OCI-LY7 (cell line): ENCODE measurements around the gene CPA2. TPM values are rescaled to one million over a fixed set of nuclear protein-coding genes. Genes with fewer than 3 reads are reported as not detected.

Source experiments
- BruUV-seq: library from RNA; stranded (reverse); fragments of 400-500 nt; replicated peaks from 2 replicates; lab custom pipeline; 2021; lab: Mats Ljungman, UMichigan
- CTCF ChIA-PET: fragments of 300-600 bp; sonication (Branson Sonifier 250); formaldehyde crosslinking; loops from one replicate; lab custom pipeline; 2022; ENCODE audit warnings: antibody characterized with exemption; ENCODE audit not compliant: unreplicated experiment; lab: Charles Lee
- POLR2A ChIA-PET: fragments of 300-600 bp; sonication (Branson Sonifier 250); formaldehyde crosslinking; loops from one replicate; lab custom pipeline; 2022; ENCODE audit warnings: antibody characterized with exemption; lab: Charles Lee
- DNase-seq: peaks from one replicate; pipeline ENCODE4 v3.0.0-alpha.2; 2015; ENCODE audit warnings: low spot score
- H2AFZ ChIP-seq: fragments of 200-600 bp; sonication (generic), shearing (Covaris generic); 2 replicates; pipeline ENCODE4 v1.6.1; 2014; ENCODE audit warnings: mild to moderate bottlenecking, antibody characterized with exemption, low read length, moderate library complexity
- H3K27ac ChIP-seq: fragments of 200-600 bp; sonication (generic); 2 replicates; pipeline ENCODE4 v1.5.1; 2014; ENCODE audit warnings: mixed run types, low read depth, mild to moderate bottlenecking, moderate library complexity, low read length, inconsistent platforms; ENCODE audit not compliant: poor library complexity, severe bottlenecking
- H3K36me3 ChIP-seq: fragments of 200-600 bp; sonication (generic); 2 replicates; pipeline ENCODE4 v1.6.1; 2014; ENCODE audit warnings: mild to moderate bottlenecking, antibody characterized with exemption, low read length, moderate library complexity, mixed read lengths; ENCODE audit not compliant: insufficient read depth
- H3K4me1 ChIP-seq: fragments of 200-600 bp; sonication (generic); 2 replicates; pipeline ENCODE4 v1.5.1; 2014; ENCODE audit warnings: mild to moderate bottlenecking, low read length; ENCODE audit not compliant: insufficient read depth, poor library complexity, severe bottlenecking
- H3K4me2 ChIP-seq: fragments of 200-600 bp; sonication (generic); 2 replicates; pipeline ENCODE4 v1.6.1; 2014; ENCODE audit warnings: mild to moderate bottlenecking, low read length
- H3K4me3 ChIP-seq: fragments of 200-600 bp; sonication (generic); 2 replicates; pipeline ENCODE4 v1.5.1; 2014; ENCODE audit warnings: mild to moderate bottlenecking, low read depth, low read length; ENCODE audit not compliant: poor library complexity, severe bottlenecking
- H3K79me2 ChIP-seq: fragments of 200-600 bp; sonication (generic); 2 replicates; pipeline ENCODE4 v1.6.1; 2016; ENCODE audit warnings: low read depth, mild to moderate bottlenecking, low read length, moderate library complexity, mixed read lengths; ENCODE audit not compliant: insufficient read depth
- H3K9me2 ChIP-seq: fragments of 200-600 bp; sonication (generic); 2 replicates; pipeline ENCODE4 v1.6.1; 2016; ENCODE audit warnings: mild to moderate bottlenecking, low read length, mixed read lengths; ENCODE audit not compliant: insufficient read depth
- H3K9me3 ChIP-seq: fragments of 200-600 bp; sonication (generic); 2 replicates; pipeline ENCODE4 v1.6.1; 2014; ENCODE audit warnings: mild to moderate bottlenecking, mixed run types, low read length, mixed read lengths
- H4K20me1 ChIP-seq: fragments of 200-600 bp; sonication (generic); 2 replicates; pipeline ENCODE4 v1.6.1; 2014; ENCODE audit warnings: mild to moderate bottlenecking, antibody characterized with exemption, low read length, moderate library complexity, mixed read lengths; ENCODE audit not compliant: insufficient read depth
- EZH2phosphoT487 ChIP-seq: fragments of 200-600 bp; sonication (generic); IDR thresholded peaks from 2 replicates; pipeline ENCODE4 v1.6.1; 2018; ENCODE audit warnings: low read depth, borderline replicate concordance, mild to moderate bottlenecking, mixed run types, antibody characterized with exemption, low read length, moderate library complexity, mixed read lengths
- intact Hi-C: fragments of 100-400 bp; cut with micrococcal nuclease; formaldehyde crosslinking; loops from one replicate; pipeline ENCODE4 v1.10.0; 2022; ENCODE audit not compliant: unreplicated experiment
- total RNA-seq, 2 experiments: library from RNA; depleted of rRNA in 1 of 2; stranded (reverse); fragments of >200 nt in 1 of 2; shearing (Covaris generic) in 1 of 2; gene quantifications; 2 replicates each; pipeline ENCODE4 v1.2.3, GENCODE V29; 2014 to 2022
- TF ChIP-seq, protein P1 (sequence below): fragments of 200-600 bp; sonication (generic); conservative IDR thresholded peaks from 2 replicates; pipeline ENCODE4 v1.5.1; 2014; ENCODE audit warnings: mild to moderate bottlenecking, antibody characterized with exemption, low read length, moderate library complexity, mixed read lengths

The CPA2 gene
- total RNA-seq, 2 experiments from 2014 or later: not detected

DNA sequence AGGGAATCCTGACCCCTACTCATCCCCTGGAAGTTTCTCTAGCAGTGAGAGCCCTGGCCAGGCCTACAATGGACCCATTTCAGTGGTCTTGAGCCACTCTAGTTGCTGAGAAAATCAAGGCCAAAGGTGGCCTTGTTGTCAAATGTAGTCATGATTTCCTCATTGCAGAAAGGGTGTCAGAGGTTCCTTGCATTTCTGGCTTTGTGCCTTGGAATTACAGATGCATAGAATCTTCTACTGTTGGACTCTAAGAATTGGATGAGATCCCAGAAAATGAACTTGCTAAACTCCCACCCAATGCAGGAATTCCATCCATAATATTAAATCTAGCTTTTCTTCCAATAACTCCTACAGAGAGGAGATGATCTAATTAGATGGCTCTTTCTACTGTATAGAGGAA, 12.2 kb downstream of the CPA2 start:
- Histone ChIP-seq H3K4me2 (no peak overlapping the region), H3K4me3 (no peak overlapping the region), H2AFZ (no peak overlapping the region), H3K36me3 (no peaks in the 10 kb centered on the region), H3K9me2 (no peaks in the 10 kb centered on the region), H3K27ac (no peak overlapping the region), H4K20me1 (no peaks in the 10 kb centered on the region), H3K79me2 (no peaks in the 10 kb centered on the region), H3K4me1 (no peaks in the 10 kb centered on the region), H3K9me3 (no peaks in the 10 kb centered on the region)
- DNase-seq: no peak
- CTCF ChIA-PET: no interaction called here
- TF ChIP-seq EZH2phosphoT487: no peak
- intact Hi-C loops: no loop called here
- BruUV-seq: no TSS peak
- POLR2A ChIA-PET: interaction anchor here (0.7 kb wide), 1 partner anchor 528 kb away, joined by 3 read pairs; no protein-coding TSS in a partner anchor

GRCh38 chr7:130279286-130279685, 12.6 kb downstream of the CPA2 start:
- CTCF ChIA-PET: no interaction called here
- Histone ChIP-seq H3K9me2 (no peaks in the 10 kb centered on the region), H3K36me3 (no peaks in the 10 kb centered on the region), H4K20me1 (no peaks in the 10 kb centered on the region), H3K27ac (no peak overlapping the region), H3K4me2 (no peak overlapping the region), H3K9me3 (no peaks in the 10 kb centered on the region), H3K4me1 (no peaks in the 10 kb centered on the region), H3K79me2 (no peaks in the 10 kb centered on the region), H3K4me3 (no peak overlapping the region), H2AFZ (no peak overlapping the region)
- POLR2A ChIA-PET: no interaction called here
- intact Hi-C loops: no loop called here
- TF ChIP-seq, protein P1, sequence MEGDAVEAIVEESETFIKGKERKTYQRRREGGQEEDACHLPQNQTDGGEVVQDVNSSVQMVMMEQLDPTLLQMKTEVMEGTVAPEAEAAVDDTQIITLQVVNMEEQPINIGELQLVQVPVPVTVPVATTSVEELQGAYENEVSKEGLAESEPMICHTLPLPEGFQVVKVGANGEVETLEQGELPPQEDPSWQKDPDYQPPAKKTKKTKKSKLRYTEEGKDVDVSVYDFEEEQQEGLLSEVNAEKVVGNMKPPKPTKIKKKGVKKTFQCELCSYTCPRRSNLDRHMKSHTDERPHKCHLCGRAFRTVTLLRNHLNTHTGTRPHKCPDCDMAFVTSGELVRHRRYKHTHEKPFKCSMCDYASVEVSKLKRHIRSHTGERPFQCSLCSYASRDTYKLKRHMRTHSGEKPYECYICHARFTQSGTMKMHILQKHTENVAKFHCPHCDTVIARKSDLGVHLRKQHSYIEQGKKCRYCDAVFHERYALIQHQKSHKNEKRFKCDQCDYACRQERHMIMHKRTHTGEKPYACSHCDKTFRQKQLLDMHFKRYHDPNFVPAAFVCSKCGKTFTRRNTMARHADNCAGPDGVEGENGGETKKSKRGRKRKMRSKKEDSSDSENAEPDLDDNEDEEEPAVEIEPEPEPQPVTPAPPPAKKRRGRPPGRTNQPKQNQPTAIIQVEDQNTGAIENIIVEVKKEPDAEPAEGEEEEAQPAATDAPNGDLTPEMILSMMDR: no peak
- TF ChIP-seq EZH2phosphoT487: no peak
- no peak for DNase-seq
- no TSS peak for BruUV-seq

DNA sequence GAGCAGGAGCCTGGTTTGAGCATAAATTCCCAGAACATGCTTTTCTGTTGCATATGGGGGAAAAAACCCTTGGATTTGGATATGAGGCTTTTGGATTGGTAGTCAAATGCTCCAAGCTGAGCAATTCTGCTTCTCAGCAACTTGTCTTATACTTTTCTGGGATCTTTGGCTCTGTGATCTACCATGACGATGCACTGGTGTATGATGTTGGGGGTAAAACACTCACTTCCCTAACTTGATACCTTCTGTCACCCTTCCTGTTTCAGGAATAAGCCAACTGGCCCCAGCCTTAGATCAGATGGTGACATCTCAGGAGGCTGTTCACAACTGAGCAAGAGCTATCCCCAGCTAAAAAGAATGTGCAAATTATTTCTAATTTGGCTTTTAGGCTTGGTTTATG, 13.2 kb downstream of the CPA2 start:
- H4K20me1 ChIP-seq: no peaks in the 10 kb centered on the region
- H3K79me2 ChIP-seq: no peaks in the 10 kb centered on the region
- no peaks in the 10 kb centered on the region for H3K36me3 ChIP-seq
- H3K9me2 ChIP-seq: no peaks in the 10 kb centered on the region
- no peak overlapping the region for H2AFZ ChIP-seq
- TF ChIP-seq, protein P1: no peak
- TF ChIP-seq EZH2phosphoT487: no peak
- no TSS peak for BruUV-seq
- no peak overlapping the region for H3K4me2 ChIP-seq
- intact Hi-C loops: no loop called here
- H3K9me3 ChIP-seq: no peaks in the 10 kb centered on the region
- POLR2A ChIA-PET: no interaction called here
- H3K4me1 ChIP-seq: no peaks in the 10 kb centered on the region
- H3K4me3 ChIP-seq: no peak overlapping the region
- DNase-seq: no peak
- CTCF ChIA-PET: no interaction called here
- no peak overlapping the region for H3K27ac ChIP-seq
